T-helper 9 cell (primary cell): Measurements from ENCODE around the gene PALM2AKAP2.
"Not testable (repeated sequence)": the region's sequence is repeated elsewhere in the genome, so short reads cannot be mapped to it uniquely, and the experiment has no call there.

ENCODE experiments used
- DNase-seq: peaks from one replicate; pipeline ENCODE4 v3.0.0-alpha.2; 2020

PALM2AKAP2 gene

GRCh38 chr9:109811876-109812275, 31.9 kb downstream of the PALM2AKAP2 start:
- no peak for DNase-seq

- no peak for DNase-seq
Observed at GRCh38 chr9:109812331-109812730, 32.3 kb downstream of the PALM2AKAP2 start.

GRCh38 chr9:109812818-109813281, 32.9 kb downstream of the PALM2AKAP2 start:
- no peak for DNase-seq

GRCh38 chr9:109813303-109813702, 33.3 kb downstream of the PALM2AKAP2 start:
- no peak for DNase-seq

- no peak for DNase-seq
Observed at GRCh38 chr9:109813829-109814228, 33.8 kb downstream of the PALM2AKAP2 start.

- DNase-seq: no peak
Observed at GRCh38 chr9:109815366-109815947, 35.5 kb downstream of the PALM2AKAP2 start.

- no peak for DNase-seq
Observed at GRCh38 chr9:109816490-109816889, 36.5 kb downstream of the PALM2AKAP2 start.

GRCh38 chr9:109817146-109817845, 37.3 kb downstream of the PALM2AKAP2 start:
- DNase-seq: no peak

- no peak for DNase-seq
Observed at GRCh38 chr9:109817846-109818472, 38.0 kb downstream of the PALM2AKAP2 start.

- DNase-seq: no peak
Observed at GRCh38 chr9:109821711-109822110, 41.7 kb downstream of the PALM2AKAP2 start.

GRCh38 chr9:109825383-109825782, 45.4 kb downstream of the PALM2AKAP2 start:
- DNase-seq: not testable (repeated sequence)

- DNase-seq: no peak
Observed at GRCh38 chr9:109826559-109826958, 46.6 kb downstream of the PALM2AKAP2 start.

- DNase-seq: no peak
Observed at GRCh38 chr9:109828254-109828653, 48.3 kb downstream of the PALM2AKAP2 start.
